HuH-7 (cell line): ENCODE measurements around the gene TMEM151A.
A peak's percentile ranks its signal among the peaks of the same experiment; 100 is the strongest.

Source experiments
- DNase-seq: peaks from one replicate; pipeline ENCODE4 v3.0.0; 2011; ENCODE audit warnings: low spot score

Gene TMEM151A

DNA sequence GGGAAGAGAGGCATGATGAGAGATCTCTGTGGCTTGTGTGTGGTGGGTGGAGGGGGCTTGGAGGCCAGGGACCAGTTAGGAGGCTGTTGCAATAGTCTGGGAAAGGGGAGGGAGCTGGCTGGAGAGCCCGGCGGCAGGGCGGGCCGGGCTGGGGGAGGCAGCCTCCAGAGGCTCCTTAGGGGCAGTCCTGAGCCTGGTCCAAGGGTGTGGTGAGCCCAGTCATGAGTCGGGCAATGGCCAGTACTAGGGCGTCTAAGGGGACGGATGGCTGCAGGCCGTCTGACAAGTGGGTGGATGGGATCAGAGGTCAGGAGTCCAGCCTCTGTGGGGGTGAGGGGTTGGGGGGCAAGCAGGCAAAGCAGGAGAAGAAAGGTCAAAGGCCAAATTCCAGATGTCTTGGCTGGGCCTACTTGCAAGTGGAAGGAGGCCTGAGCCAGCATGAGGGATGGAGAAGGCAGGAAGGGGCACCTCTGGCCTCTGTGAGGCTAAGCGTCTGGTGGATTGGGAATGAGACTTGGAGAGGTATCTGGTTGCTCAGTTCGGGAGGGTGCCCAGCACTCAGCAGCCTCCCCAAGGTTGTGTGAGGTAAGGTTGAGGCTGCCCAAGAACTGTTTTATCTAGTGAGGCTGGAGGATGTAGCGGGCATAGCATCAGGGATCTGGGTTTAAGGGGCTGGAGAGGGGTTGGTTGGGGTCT, 31.2 kb downstream of the TMEM151A start:
- no peak for DNase-seq

- no peak for DNase-seq
These were observed 32.0 kb downstream of the TMEM151A start for GRCh38 chr11:66323684-66324083.

GRCh38 chr11:66324664-66325063, 33.0 kb downstream of the TMEM151A start:
- DNase-seq: no peak

DNA sequence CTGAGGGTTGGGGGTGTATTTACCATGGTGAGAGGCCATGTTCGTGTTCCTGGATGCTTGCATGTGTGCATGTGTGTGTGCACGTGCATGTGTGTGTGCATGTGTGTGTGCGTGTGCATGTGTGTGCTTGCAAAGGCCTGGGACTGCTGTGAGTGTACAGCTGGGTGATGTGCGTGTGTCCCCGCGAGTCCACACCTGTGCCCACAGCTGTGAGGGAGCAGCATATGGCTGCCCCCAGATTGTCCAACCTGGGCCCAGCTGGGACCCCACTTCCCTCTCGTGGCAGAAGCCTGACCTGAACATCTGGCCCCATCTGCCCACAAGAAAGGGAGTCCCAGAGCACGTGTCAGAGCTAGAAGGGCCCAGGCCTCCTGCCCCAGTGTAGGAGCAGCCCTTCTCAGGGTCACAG, 33.6 kb downstream of the TMEM151A start:
- DNase-seq: no peak

- no peak for DNase-seq
These were observed 34.8 kb downstream of the TMEM151A start for GRCh38 chr11:66326261-66327111.

- no peak for DNase-seq
These were observed 35.7 kb downstream of the TMEM151A start for GRCh38 chr11:66327171-66328030.

GRCh38 chr11:66328031-66328301, 36.3 kb downstream of the TMEM151A start:
- no peak for DNase-seq

DNA sequence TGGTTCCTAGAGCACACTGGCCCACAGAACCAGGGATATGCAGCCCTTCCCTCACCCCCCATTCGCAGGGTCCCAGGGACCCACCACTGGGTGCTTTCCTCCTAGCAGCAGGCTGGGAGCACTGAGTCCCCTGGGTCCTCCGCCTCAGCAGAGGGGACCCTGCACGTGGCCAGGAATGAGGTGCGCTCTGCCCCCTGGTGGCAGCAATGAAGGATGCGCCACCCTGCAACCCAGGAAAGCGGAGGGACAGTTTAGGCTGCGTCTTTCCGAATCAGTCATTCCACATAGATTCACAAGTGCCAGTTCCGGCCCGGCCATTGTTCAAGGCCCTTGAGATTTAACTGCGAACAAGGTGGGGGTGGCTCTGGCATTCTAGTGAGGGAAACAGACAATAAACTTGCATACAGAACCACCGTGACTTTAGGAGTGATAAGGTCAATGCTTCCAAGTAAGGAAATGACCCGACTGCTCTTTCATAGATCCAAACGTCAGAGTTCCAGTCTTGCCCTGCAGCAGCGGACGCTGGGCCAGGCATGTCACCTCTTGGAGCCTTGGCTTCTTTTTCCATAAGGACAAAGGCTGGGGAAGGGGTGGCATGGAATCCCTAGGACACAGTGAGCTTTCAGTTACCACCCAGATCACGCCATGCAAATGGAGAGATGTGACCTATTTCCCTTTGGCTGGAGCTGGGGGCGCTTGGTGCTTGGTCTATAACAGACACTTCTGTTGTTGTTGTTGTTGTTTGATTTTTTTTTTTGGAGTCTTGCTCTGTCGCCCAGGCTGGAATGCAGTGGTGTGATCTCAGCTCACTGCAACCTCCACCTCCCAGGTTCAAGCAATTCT, 36.8 kb downstream of the TMEM151A start:
- DNase-seq: peak; percentile 100

- DNase-seq: no peak
These were observed 37.5 kb downstream of the TMEM151A start for GRCh38 chr11:66329165-66329673.

DNA sequence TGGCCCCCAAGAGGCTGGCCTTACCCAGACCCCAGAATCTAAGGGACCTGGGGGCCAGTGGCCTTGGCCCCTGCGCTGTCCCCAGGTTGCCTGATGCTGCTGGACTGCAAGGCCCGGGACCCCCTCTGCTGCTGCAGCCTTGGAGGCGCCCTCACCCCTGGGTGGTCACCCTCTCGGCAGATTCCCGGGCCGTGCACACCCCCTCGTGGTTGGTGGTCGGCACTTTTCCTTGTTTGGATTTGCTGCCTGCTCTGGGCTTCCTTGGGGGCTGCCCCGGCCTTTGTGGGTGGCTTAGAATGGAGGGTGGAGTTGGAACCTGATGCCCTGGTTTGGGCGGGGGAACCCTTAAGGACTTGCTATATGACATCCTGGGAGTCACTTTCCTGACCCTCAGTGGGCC, 39.2 kb downstream of the TMEM151A start:
- no peak for DNase-seq

DNA sequence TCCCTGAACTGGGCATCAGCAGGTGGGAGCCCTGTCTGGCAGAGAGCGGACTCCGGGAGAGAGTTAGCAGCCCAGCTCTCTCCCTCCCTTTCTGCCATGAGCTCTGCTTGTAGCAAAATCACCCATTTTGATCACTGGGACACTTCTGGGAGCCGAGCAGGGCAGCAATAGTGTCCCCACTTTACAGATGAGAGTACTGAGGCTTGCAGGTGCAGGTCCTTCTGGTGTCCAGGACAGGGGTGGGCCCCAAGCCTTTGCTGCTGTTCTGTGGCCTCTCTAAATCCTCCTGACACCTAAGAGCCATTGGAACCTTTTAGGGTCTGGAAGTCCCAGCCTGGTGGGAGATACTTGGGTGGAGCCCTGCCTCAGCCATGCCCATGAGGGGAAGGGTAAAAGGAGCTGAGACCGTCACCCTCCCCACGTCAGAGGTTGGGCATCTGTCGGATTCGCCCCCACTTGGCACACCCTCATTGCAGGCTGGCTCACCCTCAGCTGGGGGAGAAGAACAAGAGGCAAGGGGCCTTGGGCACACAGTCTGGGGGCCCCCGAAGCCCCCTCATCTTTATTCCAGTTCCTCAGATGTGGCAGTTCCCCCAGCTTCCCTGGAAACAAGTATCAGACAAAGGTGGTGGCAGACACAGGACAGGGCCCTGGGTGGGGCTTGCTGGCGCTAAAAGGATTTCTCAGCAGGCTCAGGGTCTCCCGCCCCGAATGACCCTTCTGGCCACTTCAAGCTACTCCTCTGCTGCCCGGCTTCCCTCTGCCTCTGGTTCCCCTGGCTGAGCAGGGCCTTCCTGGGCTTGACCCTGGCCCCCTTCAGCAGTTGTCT, 40.1 kb downstream of the TMEM151A start:
- DNase-seq: no peak

- DNase-seq: no peak
These were observed 40.9 kb downstream of the TMEM151A start for GRCh38 chr11:66332371-66333219.

DNA sequence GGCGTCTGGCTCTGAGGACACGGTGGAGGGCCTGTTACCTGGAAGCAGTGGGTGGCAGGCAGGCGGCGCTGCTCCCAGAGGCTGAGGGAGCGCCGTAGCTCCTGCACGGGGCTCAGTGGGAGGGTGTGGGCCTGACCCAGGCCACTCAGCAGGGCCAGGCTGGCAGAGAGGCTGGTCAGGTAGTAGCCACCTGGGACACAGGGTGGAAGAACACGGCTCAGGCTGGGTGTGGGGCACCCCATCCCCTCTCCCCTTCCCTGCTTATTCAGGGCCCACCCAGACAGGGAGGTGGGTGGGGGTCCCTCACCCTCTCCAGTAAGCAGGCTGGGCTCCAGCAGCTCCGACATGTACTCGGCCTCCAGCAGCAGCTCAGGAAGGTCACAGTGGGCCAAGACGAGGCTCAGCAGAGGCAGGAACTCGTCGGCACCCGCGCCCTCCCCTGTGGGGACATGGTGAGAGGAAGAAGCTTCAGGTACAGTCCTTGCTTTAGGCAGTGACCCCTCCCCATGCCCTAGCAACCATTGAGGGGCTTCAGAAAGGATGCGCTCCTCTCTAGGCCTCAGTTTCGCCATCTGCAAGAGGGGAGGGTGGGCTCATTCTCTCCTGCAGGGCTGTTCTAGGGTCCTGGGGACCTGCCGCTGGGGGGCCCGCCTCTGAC, 41.7 kb downstream of the TMEM151A start:
- DNase-seq: no peak

DNA sequence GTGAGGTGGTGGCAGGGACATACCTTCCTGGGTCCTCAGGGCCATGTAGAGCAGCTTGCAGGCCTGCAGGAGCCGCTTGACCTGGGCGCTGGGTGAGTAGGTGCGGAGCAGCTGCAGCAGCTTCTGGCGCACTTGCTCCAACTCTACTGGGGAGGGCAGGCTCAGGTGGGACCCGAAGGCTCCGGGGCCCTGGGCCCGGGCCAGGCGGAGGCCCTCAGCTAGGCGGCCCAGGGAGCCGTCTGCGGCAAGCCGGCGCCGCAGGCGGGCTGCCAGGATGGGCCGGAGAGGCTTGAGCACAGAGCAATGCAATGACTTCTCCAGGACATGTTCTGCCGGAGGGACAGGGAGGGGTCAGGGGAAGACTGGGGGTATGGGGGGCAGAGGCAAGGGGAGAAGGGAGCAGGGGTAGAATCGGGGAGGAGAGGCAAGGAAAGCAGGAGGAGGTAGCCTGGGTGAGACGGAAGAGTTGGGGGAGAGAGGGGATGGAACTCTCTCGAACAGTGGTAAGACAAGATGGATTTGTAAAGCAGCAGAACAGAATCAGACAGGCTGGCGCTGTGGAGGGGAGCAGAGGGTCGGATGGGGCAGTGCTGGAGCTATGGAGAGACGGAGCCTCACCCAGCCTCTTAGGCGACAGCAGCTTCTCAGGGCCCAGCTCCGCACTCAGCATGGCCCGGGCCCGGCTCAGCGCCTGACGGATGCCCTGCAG, 42.4 kb downstream of the TMEM151A start:
- DNase-seq: no peak

DNA sequence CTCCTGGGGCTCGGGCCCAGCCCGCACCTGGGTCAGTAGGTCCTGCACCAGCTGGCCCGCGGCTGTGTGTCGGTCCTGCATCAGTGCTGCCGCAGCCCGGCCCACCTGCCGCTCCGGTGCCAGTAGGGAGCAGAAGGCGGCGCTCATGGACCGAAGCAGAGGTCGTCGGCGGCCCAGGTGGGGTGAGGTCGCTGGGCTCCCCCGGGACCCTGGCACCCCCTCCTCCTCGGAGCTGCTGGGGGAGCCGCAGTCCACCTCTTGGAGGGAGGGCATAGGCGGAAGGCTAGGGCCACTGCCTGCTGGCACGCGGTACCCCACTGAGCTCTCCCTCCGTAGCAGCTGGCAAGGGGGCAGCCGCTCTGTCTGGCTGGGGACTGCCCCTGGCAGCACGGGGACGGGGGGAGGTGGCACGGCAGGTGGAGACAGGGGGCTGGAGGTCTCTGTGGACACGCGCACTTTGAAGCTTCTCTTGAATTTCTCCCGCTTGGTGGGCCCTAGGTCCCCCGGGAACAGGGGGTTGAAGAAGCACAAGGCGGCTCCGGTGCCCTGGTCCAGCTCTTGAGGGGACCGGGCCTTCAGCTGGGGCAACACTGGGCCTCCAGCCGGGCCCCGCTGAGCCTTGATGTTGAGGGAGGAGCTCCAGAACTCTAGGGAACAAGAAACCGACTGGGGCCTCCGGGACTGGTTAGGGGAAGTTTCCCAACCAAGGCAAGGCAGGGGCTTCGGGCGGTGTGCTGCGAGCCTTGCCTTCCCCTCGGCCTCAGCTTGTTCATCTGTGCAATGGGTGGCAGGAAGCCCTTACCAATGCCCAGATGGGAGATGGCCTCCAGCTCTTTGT, 43.1 kb downstream of the TMEM151A start:
- DNase-seq: no peak

DNA sequence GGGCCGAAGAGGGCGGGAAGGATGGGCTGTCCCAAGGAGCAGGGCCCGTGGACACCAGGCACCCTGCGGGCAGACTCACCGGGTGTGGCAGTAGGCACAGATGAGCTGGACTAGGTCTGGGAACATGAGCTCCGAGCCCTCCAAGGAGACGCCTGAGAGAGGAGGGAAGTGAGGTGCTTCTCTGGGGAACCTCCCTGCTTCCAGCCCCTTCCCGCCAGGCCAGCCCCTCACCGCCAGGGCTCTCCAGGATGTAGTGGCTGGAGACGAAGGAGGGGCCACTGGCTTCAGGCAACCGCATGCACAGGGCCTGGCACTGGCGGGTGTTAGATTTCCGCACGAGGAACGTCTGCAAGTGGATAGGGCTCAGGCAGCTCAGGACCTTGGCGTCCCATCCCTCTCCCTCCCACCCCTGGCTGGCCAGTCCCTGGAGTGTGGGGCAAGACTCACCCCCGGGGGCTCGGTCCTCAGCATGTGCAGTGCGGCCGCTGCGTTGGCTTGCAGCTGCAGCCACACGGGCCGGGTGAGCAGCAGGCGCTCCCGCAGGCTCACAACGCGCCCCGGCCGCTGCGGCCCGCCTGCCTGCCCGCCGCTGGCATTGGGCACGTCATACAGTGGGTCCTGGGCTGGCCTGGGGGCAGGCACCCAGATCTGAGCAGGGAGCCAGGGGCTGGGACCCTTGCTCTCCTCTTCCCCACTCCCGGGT, 44.0 kb downstream of the TMEM151A start:
- DNase-seq: no peak
